Peyer's patch (tissue), 4 donors: ENCODE data around the gene COPS2. TPM values are rescaled to one million over a fixed set of nuclear protein-coding genes. Genes with fewer than 3 reads are reported as not detected.

Source experiments
- DNase-seq, 3 donors: peaks; one replicate each; pipeline ENCODE4 v3.0.0-alpha.2; 2017 to 2019
- H3K27ac ChIP-seq, 4 donors: fragments of 200-600 bp; sonication (generic); one replicate each; pipeline ENCODE4 v1.5.1; 2016 to 2019
- H3K27me3 ChIP-seq, 2 donors: fragments of 200-600 bp; sonication (generic); one replicate each; pipeline ENCODE4 v1.5.1; 2019
- H3K36me3 ChIP-seq, 3 donors: fragments of 200-600 bp; sonication (generic); one replicate each; pipeline ENCODE4 v1.5.1; 2016 to 2019
- H3K4me1 ChIP-seq, 4 donors: fragments of 200-600 bp; sonication (generic); one replicate each; pipeline ENCODE4 v1.5.1; 2016 to 2019
- H3K4me3 ChIP-seq, 4 donors: fragments of 200-600 bp; sonication (generic); 1 replicate in 3 of 4; 2 replicates in 1 of 4; pipeline ENCODE4 v1.5.1; 2016 to 2019; ENCODE audit warnings: mild to moderate bottlenecking in 1 of 4
- H3K9me3 ChIP-seq, 4 donors: fragments of 200-600 bp; sonication (generic); one replicate each; pipeline ENCODE4 v1.5.1; 2016 to 2019; ENCODE audit warnings: mild to moderate bottlenecking in 1 of 4
- CTCF ChIP-seq, 6 experiments: fragments of 450-650 bp in 4 of 6; fragments of 200-600 bp in 2 of 6; sonication (generic) in 1 of 6; IDR thresholded peaks; one replicate each; pipeline ENCODE4 v1.5.1; 2017 to 2019; ENCODE audit warnings: antibody characterized with exemption in 6 of 6, mild to moderate bottlenecking in 3 of 6, moderate library complexity in 1 of 6
- POLR2A ChIP-seq, 2 donors: fragments of 450-650 bp; IDR thresholded peaks; one replicate each; pipeline ENCODE4 v1.5.1; 2017; ENCODE audit warnings: antibody characterized with exemption in 2 of 2, mild to moderate bottlenecking in 2 of 2, moderate library complexity in 2 of 2
- total RNA-seq, 4 donors: library from RNA; depleted of rRNA; stranded (reverse); fragments of >200 nt; gene quantifications; one replicate each; pipeline ENCODE4 v1.1.0, GENCODE V29; 2016

Gene COPS2
- total RNA-seq, 4 donors from 2014 or later: 31.5 to 50.6 (median 39.0) TPM

GRCh38 chr15:49134683-49135341, 20.6 kb downstream of the COPS2 start:
- TF ChIP-seq CTCF (IDR thresholded peaks at IDR 0.05) (no peak), POLR2A (IDR thresholded peaks at IDR 0.05) (no peak)
- no peaks in the 10 kb centered on the region for H3K27me3 ChIP-seq
- no peak for DNase-seq
- no peak overlapping the region for H3K27ac ChIP-seq
- no peak overlapping the region for H3K4me3 ChIP-seq
- H3K36me3 ChIP-seq: peaks cover 0 to 86% (median 0%) of the 10 kb centered on the region in 3 donors
- no peaks in the 10 kb centered on the region for H3K4me1 ChIP-seq
- no peaks in the 10 kb centered on the region for H3K9me3 ChIP-seq

- no peak overlapping the region for H3K4me3 ChIP-seq
- TF ChIP-seq POLR2A (IDR thresholded peaks at IDR 0.05): no peak
- TF ChIP-seq CTCF (IDR thresholded peaks at IDR 0.05): no peak
- no peaks in the 10 kb centered on the region for H3K27me3 ChIP-seq
- DNase-seq: no peak
- no peaks in the 10 kb centered on the region for H3K9me3 ChIP-seq
- H3K36me3 ChIP-seq: peaks cover 0 to 92% (median 0%) of the 10 kb centered on the region in 3 donors
- no peak overlapping the region for H3K27ac ChIP-seq
- H3K4me1 ChIP-seq: no peaks in the 10 kb centered on the region
These were observed 24.0 kb downstream of the COPS2 start for GRCh38 chr15:49131403-49131802.

- Histone ChIP-seq H3K27me3 (no peaks in the 10 kb centered on the region), H3K4me1 (no peaks in the 10 kb centered on the region), H3K27ac (no peak overlapping the region), H3K9me3 (no peaks in the 10 kb centered on the region), H3K4me3 (no peak overlapping the region), H3K36me3 (peaks cover 0 to 30% (median 0%) of the 10 kb centered on the region in 3 donors)
- no peak for TF ChIP-seq CTCF (IDR thresholded peaks at IDR 0.05)
- TF ChIP-seq POLR2A (IDR thresholded peaks at IDR 0.05): no peak
- DNase-seq: no peak
These were observed 31.0 kb downstream of the COPS2 start for GRCh38 chr15:49124371-49124770.

GRCh38 chr15:49122541-49123062, 32.8 kb downstream of the COPS2 start:
- no peaks in the 10 kb centered on the region for H3K4me1 ChIP-seq
- no peak for DNase-seq
- H3K4me3 ChIP-seq: no peak overlapping the region
- no peak for TF ChIP-seq POLR2A (IDR thresholded peaks at IDR 0.05)
- TF ChIP-seq CTCF (IDR thresholded peaks at IDR 0.05): no peak
- peaks cover 0 to 13% (median 0%) of the 10 kb centered on the region in 3 donors for H3K36me3 ChIP-seq
- H3K9me3 ChIP-seq: no peaks in the 10 kb centered on the region
- H3K27me3 ChIP-seq: no peaks in the 10 kb centered on the region
- no peak overlapping the region for H3K27ac ChIP-seq

GRCh38 chr15:49121901-49122300, 33.5 kb downstream of the COPS2 start:
- Histone ChIP-seq H3K27ac (no peak overlapping the region), H3K9me3 (no peaks in the 10 kb centered on the region), H3K4me3 (no peak overlapping the region), H3K27me3 (no peaks in the 10 kb centered on the region), H3K36me3 (peaks cover 0 to 8% (median 0%) of the 10 kb centered on the region in 3 donors), H3K4me1 (no peaks in the 10 kb centered on the region)
- TF ChIP-seq POLR2A (IDR thresholded peaks at IDR 0.05): no peak
- no peak for TF ChIP-seq CTCF (IDR thresholded peaks at IDR 0.05)
- no peak for DNase-seq
